COLO829 (cell line): ENCODE results near the gene GLP2R.
A peak's percentile ranks its signal among the peaks of the same experiment; 100 is the strongest.

Source experiments
- DNase-seq: peaks from one replicate; pipeline ENCODE4 v3.0.0; 2012; ENCODE audit warnings: low spot score

Gene GLP2R

GRCh38 chr17:9813166-9813565 lies 12.6 kb upstream of the GLP2R start:
- DNase-seq, result no peak

- DNase-seq, result no peak
Observed at GRCh38 chr17:9814337-9814945, 11.3 kb upstream of the GLP2R start.

- no peak for DNase-seq
Observed at GRCh38 chr17:9816472-9816871, 9.3 kb upstream of the GLP2R start.

GRCh38 chr17:9817086-9817485 lies 8.6 kb upstream of the GLP2R start:
- peak; percentile 63 for DNase-seq

GRCh38 chr17:9818760-9819159 lies 7.0 kb upstream of the GLP2R start:
- DNase-seq, result no peak

GRCh38 chr17:9820448-9820847 lies 5.3 kb upstream of the GLP2R start:
- no peak for DNase-seq

GRCh38 chr17:9821921-9822320 lies 3.8 kb upstream of the GLP2R start, which contains the start of gene GSG1L2:
TSS of gene GSG1L2 (minus strand) at chr17:9822079. CDS start at chr17:9822071, 8 bp downstream.
- no peak for DNase-seq

GRCh38 chr17:9824094-9824493 lies 1.6 kb upstream of the GLP2R start:
- no peak for DNase-seq

GRCh38 chr17:9824797-9825338 lies 856 bp upstream of the GLP2R start:
- no peak for DNase-seq

- no peak for DNase-seq
Observed at GRCh38 chr17:9828296-9829295, 2.9 kb downstream of the GLP2R start.

- DNase-seq, result no peak
Observed at GRCh38 chr17:9829343-9829742, 3.6 kb downstream of the GLP2R start.

- DNase-seq, result no peak
Observed at GRCh38 chr17:9830711-9831110, 5.0 kb downstream of the GLP2R start.

- DNase-seq, result no peak
Observed at GRCh38 chr17:9833922-9834321, 8.2 kb downstream of the GLP2R start.

GRCh38 chr17:9837551-9838471 lies 12.1 kb downstream of the GLP2R start:
- no peak for DNase-seq

- DNase-seq, result no peak
Observed at GRCh38 chr17:9839433-9839832, 13.7 kb downstream of the GLP2R start.

GRCh38 chr17:9842057-9842758 lies 16.5 kb downstream of the GLP2R start:
- DNase-seq, result no peak

- no peak for DNase-seq
Observed at GRCh38 chr17:9843152-9844010, 17.7 kb downstream of the GLP2R start.

- no peak for DNase-seq
Observed at GRCh38 chr17:9844153-9844552, 18.4 kb downstream of the GLP2R start.

GRCh38 chr17:9845306-9845705 lies 19.6 kb downstream of the GLP2R start:
- DNase-seq, result peak; percentile 18

- DNase-seq, result no peak
Observed at GRCh38 chr17:9850151-9850550, 24.4 kb downstream of the GLP2R start.
